ENCODE results near the gene LRRC40. TPM values are rescaled to one million over a fixed set of nuclear protein-coding genes. Genes with fewer than 3 reads are reported as not detected.

LRRC40 gene
- total and polyA plus RNA-seq, 9 of the 15 experiments (the other 6 are each of a cell fraction or from before 2014, with no cell fraction given) = 16.1 to 36.2 (median 30.9) TPM

- TF ChIP-seq PKNOX1 (IDR thresholded peaks at IDR 0.05) (no peak), NFE2 (IDR thresholded peaks at IDR 0.05; ENCODE audit: low read depth) (peak; percentile 58), TOE1 (IDR thresholded peaks at IDR 0.05; ENCODE audit: borderline replicate concordance) (peak; percentile 73; the same call in 1 of the 2 replicates), TOE1 (CRISPR knock-in tag; IDR thresholded peaks at IDR 0.05; ENCODE audit: borderline replicate concordance, low read depth) (peak; percentile 85; the same call in 1 of the 2 replicates), CSDE1 (IDR thresholded peaks at IDR 0.05) (peak in 1 of 2 experiments; percentile 79; a peak in 1 of 4 replicates), ZBTB40 (IDR thresholded peaks at IDR 0.05) (no peak), ZBTB40 (CRISPR knock-in tag; IDR thresholded peaks at IDR 0.05) (no peak), NR2C1 (IDR thresholded peaks at IDR 0.05) (no peak), NR2C1 (tag; IDR thresholded peaks at IDR 0.05) (0 out of 2 replicates have a peak, but pooled peaks have one; percentile 45), CBX5 (IDR thresholded peaks at IDR 0.05; ENCODE audit: borderline replicate concordance, low read depth) (0 out of 2 replicates have a peak, but pooled peaks have one; percentile 6), SMAD3 (CRISPR knock-in tag; conservative IDR thresholded peaks at IDR 0.05) (no peak), PHF8 (IDR thresholded peaks at IDR 0.05; ENCODE audit: borderline replicate concordance, low read length) (peak; percentile 91), ZNF76 (CRISPR knock-in tag; IDR thresholded peaks at IDR 0.05; ENCODE audit: borderline replicate concordance) (no peak), THAP12 (CRISPR knock-in tag; IDR thresholded peaks at IDR 0.05) (peak; percentile 40; the same call in 1 of the 2 replicates), RAD21 (CRISPR knock-in tag; conservative IDR thresholded peaks at IDR 0.05 in 1 of 2, IDR thresholded peaks at IDR 0.05 in 1 of 2) (no peak), NFIC (IDR thresholded peaks at IDR 0.05) (peak; percentile 35; the same call in 1 of the 2 replicates)
These were observed at the start of gene LRRC40 (continued) for GRCh38 chr1:70205434-70206118.
